Left renal cortex interstitium (tissue), 4 donors: ENCODE measurements around the gene ADPRHL1. TPM values are rescaled to one million over a fixed set of nuclear protein-coding genes. Genes with fewer than 3 reads are reported as not detected.
"Not testable (repeated sequence)": the region's sequence is repeated elsewhere in the genome, so short reads cannot be mapped to it uniquely, and the experiment has no call there.

ENCODE experiments used
- DNase-seq, 4 donors: peaks; one replicate each; pipeline ENCODE4 v3.0.0-alpha.2; 2013; ENCODE audit warnings: low read depth in 4 of 4, low spot score in 2 of 4, missing footprints in 1 of 4
- polyA plus RNA-seq, 4 donors: library from polyadenylated mRNA; unstranded; fragments of 120-200 nt; gene quantifications; one replicate each; pipeline ENCODE4 v1.2.1, GENCODE V29; 2013; ENCODE audit not compliant: insufficient read length in 4 of 4

Gene ADPRHL1
- polyA plus RNA-seq, 4 donors, result 3.1 to 6.1 (median 4.7) TPM

DNA sequence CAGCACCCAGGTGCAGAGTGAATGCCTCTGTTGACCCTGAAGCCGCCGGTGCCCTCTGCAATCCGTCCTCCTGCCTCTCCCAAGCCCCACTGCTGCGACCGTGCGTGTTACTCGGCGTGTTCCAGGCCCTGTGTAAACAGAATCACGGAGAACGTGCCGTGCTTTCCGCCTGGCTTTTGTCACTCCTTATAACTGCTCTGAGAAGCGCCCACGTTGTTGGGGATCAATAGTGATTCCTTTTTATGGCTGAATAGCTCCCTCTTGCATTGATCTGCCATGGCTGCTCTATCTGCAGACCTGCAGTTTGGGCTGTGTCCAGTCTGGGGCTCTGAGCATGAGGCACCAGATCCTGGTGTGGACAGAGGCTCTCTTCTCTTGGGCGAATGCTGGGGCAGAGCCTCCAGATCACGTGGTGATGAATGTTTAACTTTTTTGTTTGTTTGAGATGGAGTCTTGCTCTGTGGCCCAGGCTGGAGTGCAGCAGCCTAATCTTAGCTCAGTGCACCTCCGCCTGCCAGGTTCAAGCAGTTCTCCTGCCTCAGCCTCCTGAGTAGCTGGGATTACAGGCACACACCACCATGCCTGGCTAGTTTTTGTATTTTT, 15.8 kb downstream of the ADPRHL1 start:
- no peak for DNase-seq

DNA sequence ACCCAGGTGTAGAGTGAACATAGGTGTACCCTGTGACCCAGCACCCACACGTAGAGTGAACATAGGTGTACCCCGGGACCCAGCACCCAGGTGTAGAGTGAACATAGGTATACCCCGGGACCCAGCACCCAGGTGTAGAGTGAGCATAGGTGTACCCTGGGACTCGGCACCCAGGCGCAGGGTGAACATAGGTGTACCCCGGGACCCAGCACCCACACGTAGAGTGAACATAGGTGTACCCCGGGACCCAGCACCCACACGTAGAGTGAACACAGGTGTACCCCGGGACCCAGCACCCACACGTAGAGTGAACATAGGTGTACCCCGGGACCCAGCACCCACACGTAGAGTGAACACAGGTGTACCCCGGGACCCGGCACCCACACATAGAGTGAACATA, 16.4 kb downstream of the ADPRHL1 start:
- not testable (repeated sequence) for DNase-seq

DNA sequence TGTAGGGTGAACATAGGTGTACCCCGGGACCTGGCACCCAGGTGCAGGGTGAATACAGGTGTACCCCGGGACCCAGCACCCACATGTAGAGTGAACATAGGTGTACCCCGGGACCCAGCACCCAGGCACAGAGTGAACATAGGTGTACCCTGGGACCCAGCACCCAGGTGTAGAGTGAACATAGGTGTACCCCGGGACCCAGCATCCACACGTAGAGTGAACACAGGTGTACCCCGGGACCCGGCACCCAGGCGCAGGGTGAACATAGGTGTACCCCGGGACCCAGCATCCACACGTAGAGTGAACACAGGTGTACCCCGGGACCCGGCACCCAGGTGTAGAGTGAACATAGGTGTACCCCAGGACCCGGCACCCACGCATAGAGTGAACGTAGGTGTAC, 17.4 kb downstream of the ADPRHL1 start:
- DNase-seq, result not testable (repeated sequence)

DNA sequence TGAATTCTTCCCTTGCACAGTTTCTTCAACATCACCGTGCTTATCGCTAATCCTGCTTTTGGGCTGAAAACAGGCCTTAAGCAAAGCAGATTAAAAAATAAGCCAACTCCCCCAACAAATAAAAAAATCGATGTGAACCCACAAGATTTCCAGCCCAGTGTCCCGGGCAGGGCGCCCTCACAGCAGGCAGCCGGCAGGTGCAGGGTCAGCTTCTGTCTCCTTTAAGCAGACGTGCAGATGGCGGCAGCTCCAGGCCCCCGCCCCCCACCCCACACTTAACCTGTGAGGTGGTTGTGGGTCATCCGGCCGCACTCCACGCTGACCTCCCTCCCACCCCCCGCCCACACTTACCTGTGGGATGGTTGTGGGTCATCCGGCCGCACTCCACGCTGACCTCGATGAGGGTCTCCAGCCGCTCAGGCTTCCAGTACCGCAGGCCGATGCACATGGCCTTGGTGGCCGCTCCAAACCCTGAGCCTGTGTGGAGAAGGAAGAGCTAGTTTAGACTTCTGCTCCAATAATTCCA, 19.8 kb downstream of the ADPRHL1 start:
- no peak for DNase-seq

DNA sequence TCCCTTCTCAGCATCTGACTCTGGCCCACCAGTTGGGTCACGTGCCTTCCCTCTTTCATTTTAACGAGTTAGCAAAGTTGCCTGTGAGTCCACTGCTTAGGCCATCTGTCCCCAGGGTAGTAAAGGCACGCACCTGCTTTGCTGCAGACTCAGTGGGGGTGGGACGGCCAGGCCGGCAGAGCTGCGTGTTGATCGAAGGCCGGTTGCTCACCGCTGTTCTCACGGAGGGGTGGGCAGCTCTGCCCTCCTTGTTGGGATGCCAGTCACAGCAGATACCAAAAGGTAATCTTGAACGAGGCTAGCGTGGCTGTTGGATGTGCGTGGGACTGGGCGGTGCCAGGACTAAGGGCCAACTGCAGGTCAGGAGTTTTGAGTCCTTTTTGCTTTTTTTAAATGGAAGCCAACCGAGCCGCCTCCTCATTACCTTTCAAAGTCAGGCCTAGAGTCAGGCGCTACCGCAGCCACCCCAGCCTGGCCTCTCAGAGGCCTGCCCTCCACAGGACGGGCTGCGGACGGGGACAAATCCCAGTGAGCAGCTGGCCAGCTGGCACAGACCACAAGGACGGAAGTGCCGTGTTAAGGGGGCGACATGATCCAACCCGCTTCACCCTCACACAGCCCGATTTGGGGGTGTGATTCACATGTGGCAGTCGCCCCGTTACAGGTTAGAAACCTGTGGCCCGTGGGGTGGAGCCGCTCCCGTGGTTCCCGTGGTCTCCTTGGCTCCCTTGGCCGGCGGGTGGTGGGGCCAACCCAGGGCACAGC, 20.6 kb downstream of the ADPRHL1 start:
- DNase-seq, result no peak

DNA sequence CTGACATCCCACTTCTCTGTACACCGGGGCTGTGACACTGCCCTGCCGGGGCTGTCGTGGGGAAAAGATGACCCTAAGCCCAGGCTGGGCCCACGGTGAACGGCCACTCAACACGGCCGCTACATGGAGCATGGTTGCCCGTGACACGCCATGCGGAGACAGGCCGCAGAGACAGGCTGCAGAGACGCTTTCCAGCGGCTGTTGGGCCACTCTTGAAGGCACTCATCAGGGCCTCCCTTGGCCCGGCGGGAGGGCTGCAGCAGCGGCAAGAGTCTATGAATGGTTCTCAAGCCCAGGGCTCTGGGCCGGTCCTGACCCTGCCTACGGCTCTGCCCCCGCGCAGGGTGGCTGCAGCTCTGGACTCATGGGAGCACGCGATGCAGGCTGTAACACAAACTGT, 22.1 kb downstream of the ADPRHL1 start:
- DNase-seq, result no peak

DNA sequence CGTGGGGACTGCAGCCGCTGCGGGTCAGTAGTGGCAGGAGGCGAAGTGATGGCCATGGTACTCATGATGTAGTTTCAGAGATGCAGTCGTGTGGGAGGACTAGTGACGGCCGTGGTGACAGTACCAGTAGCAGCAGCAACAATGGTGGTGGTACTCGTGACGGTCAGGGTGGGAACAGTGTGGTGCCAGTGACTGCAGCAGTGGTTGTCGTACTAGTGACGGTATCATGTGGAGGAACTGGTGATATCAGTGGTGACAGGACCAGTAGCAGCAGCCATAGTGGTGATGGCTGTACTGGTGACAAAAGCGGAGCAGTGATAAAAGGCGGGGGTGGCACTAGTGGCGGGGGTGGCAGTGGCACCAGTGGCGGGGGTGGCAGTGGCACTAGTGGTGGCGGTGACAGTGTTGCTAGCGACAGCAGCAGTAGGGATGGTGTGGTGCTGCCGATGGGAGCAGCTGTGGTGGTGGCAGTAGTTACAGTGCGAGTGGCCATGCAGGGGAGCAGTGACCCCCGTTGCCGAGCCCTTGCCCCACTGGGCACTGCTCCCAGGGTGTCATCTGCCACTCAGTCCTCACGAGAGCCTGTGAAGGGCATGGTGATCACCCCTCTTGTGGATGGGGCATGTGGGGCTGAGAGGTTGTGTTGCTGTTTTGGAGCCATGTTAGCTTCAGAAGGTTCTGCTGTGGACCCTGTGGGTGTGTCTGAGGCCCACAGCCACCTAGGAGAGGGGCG, 22.7 kb downstream of the ADPRHL1 start:
- DNase-seq, result no peak

DNA sequence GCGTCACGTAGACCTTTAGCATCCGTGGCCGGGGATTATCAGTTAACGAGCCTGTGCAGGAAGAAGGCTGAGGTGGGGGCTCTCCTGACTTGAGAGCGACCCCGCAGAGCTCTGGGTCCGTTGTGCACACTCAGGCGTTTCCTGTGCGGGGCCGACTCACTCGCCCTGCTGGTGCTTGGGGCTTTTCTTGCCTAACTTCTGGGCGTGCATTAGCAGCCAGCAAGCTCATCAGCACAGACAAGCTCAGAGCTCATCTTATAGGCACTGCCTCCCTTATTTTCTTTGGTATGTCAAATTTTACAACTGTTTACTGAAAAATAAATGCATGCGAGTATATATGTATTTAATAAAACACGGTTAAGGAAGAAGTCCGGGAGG, 23.7 kb downstream of the ADPRHL1 start:
- no peak for DNase-seq

DNA sequence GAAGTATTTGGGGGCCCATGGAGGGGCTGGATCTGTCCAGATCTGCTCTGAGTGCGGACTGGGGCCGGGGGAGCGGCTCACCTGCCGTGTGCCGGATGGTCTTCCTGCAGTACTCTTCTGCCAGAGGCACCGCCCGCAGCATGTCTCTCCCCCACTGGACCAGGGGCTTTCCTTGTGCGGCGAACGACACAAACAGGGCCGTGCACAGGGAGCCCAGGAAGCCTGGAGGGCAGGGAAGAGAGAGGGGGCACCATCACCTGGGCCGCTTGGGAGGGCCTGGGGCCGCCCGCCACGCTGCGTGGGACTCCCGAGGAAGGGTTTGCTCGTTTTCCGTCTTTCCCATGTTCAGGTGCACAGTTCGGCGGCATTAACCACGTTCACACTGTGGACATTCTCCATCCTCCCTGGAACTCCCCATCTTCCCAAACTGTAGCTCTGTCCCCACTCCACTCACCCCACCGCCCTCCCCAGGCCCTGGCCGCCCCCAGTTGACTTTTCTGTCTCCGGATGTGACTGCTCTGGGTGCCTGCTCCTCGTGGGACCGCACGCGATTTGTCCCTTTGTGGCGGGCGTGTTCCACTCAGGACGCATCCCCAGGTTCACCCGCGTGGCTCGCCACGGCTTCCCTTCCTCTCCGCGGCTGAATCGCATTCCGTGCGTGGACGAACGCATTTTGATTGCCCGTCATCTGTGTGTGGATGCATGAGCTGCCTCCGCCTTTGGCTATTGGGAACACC, 24.2 kb downstream of the ADPRHL1 start:
- DNase-seq, result no peak

DNA sequence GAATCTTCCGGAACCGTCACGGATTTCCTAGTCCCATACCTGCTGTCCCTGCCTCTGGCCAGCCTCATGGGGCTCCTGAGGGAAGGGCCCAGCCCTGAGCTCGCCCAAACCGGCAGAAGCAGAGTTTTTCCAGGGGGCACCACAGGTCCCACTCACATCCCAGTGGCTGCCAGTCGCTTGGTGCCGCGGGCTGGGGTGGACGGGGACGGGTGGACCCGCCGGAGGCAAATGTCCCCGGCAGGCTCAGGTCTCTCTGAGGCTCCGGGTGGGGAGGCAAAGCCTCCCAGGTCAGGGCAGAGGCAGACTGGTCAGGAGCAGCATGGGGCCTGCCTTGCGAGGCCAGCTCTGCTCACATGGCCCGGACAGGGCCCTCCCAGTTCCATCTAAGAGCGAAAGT, 24.8 kb downstream of the ADPRHL1 start:
- no peak for DNase-seq

DNA sequence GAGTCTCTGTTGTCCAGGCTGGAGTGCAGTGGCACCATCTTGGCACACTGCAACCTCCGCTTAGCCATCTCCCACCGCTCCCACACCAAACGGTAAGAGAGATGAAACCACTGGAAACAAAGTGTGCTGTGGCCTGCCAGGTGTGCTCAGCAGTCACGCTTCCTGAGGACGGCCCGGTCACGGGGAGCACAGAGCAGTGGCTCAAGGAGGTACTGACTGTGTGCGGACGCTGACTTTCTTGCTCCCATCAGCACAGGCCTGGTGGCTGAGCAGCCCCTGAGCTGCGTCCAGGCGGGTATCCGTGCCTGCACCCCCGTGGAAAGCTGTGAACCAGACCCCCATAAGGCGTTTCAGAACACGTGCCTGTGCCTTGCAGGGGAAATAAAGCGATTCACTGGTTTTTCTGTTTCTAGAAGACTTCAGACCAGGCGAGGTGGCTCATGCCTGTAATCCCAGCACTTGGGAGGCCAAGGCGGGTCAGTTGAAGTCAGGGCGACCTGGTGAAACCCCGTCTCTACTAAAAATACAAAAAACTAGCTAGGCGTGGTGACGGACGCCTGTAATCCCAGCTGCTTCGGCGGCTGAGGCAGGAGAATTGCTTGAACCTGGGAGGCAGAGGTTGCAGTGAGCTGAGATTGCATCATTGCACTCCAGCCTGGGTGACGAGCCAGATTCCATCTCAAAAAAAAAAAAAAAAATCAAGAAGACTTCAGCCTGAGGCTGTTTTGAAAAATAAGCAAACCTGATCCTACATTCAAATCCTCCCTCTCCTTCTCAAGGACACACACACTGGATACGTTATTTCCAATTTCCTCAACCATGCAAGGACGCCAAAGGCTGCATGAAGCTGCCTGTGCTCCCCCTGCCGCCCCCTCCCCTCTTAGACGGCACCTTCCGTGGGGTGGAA, 25.5 kb downstream of the ADPRHL1 start:
- DNase-seq, result no peak

DNA sequence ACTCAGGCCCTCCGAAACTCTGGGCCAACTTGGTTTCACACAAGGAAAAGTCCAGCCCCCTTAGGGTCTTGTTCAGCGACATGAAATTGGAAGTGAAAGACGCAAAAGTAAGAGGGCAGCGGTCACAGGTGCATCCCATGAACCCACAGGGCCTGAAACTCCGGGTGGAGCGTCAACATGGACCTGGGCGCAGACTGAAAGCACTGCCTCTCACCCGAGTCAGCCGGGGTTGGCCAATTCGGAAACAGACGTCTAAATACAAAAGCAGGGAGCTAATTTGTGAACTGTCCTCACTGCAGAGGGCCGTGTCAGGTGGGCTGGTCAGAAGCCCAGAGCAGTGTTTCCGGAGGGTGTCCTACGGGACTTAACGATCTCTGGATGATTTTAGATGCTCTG, 26.7 kb downstream of the ADPRHL1 start:
- no peak for DNase-seq

DNA sequence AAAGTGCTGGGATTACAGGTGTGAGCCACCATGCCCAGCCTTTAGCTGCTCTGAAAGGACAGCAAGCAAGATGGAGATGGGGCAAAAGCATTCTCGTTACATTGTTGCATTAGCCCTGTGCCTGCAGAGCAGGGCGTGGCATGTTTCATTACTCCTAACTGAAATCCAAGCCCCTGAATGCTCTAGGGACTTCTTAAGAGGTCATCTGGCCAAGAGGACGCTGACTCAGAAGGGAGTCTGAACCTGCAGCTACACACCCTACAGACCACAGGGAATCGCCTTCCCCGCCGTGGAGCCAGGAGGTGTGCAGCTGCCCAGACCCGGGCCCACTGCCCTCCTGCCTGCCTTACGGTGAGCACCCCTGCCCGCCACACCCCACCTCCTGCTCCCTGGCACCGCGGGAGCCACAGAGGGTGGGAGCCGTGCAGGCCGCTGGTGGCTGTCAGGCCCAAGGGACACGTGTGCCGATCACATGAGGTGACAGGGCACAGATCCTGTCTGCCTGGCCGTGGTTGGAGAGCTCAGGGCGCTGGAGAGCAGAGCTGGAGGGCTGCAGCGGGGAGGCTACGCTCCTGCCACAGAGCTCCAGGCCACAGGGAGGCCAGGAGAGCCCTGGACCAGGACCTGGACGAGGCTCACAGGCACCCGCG, 27.2 kb downstream of the ADPRHL1 start:
- DNase-seq, result no peak

DNA sequence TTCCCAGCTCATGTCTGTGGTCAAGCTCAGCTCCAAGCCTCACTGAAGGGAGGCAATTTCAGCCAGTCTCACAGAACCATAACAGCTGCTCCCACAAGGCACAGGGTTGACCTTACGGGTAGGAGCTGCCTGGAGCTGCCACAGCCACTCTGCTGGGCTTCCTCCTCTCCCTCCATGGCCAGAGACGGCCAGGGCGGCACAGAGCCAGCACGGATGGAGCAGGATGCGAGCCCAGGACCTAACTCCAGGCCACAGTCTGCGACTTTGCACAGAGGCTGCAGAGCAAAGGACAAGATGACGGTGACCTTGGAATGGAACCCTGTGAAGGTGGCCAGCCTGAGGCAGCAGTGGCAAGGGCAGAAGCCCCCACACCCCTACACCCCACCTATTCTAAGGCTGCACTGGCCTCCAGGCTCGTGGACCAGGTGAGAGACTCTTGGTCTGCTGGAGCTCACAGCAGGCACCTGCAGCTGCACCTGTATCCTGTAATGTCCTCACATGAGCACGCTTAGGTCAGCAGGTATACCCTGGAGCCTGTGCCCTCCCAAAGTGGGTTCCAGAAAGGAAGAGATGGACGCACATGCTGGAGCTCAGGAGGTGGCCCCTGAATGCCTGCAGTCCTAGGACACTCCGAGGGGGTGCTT, 29.6 kb downstream of the ADPRHL1 start:
- no peak for DNase-seq

DNA sequence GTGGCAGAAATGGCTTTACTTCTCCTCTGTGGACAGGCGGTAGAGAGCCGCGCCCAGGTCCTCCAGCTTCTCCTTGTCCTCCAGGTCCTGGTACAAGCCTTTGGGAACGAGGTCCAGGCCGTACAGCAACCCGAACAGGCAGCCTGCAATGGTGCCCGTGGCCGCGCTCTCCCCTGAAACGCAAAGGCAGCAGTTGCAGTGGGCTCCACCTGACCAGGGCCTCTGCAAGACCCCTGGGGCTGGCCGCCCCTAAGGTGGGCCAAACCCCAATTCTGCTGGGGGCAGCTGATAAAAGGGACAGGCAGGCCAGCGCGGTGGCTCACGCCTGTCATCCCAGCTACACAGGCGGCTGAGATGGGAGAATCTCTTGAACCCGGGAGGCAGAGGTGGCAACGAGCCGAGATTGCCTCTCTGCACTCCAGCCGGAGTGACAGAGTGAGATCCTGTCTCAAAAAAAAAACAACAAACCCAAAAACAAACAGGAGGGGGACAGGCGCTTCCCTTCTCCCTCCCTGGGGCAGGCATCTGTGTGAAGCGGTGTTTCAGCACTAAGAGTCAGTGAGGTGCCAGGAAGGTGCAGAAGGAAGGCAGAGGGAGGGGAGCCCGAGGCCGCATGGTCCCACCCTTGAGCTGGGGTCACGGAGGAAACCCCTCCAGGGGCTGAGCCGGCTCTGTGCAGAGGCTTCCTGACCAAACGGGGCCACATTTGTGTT, 30.3 kb downstream of the ADPRHL1 start:
- DNase-seq, result no peak

DNA sequence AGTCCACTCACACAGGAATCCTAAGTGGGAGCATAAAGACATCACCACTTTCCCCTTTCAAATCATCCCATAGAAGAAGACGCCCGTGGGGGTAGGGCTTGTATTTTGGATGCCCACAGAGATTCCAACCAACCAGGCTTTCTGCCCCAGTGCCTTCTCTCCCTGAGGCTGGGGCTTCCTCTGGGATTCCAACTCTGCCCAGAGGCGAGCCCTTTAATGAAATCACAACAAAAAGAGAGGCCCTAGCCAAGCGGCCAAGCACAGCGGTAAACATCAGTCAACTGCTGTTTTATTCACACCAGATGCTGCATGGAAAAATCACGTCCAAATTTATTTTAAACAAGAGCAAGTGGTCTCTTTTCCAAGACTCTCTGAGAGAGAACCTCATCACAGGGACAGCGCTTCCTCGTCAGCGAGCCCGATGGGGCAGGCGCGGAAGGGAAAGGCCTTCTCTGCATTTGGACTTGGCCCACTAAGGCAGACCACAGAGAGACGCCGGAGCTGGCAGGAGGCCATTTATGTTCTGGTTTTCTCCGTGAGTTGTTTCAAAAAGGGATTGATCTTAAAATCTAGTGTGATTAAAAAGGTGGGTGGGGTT, 31.5 kb downstream of the ADPRHL1 start:
- no peak for DNase-seq

DNA sequence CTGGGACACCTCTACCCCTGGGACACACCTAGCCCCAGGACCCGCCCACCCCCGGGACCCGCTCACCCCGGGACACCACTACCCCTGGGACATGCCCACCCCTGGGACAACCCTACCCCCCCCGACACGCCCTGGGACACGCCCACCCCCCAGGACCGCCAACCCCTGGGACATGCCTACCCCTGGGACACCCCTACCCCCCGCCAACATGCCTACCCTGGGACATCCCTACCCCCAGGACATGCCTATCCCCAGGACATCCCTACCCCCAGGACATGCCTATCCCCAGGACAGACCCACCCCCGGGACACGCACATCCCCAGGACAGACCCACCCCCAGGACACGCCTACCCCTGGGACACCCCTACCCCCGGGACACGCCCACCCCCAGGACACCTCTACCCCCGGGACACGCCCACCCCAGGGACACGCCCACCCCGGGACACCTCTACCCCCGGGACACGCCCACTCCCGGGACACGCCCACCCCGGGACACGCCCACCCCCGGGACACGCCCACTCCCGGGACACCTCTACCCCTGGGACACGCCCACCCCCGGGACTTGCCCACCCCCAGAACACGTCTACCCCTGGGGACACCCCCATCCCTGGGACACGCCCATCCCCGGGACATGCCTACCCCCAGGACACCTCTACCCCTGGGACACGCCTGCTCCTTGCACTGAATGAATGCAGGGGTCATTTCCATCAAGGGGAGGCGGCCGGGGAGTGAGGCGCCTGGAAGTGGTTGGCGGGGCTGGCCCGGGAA, 32.3 kb downstream of the ADPRHL1 start:
- no peak for DNase-seq
